ENCODE measurements around the gene MFAP5.

MFAP5 gene

GRCh38 chr12:8642775-8643174, 19.9 kb downstream of the MFAP5 start:
- no peak overlapping the region for H3K4me3 ChIP-seq (ENCODE audit: low read depth, low read length, poor library complexity, severe bottlenecking)
- no peak overlapping the region for H3K4me2 ChIP-seq (ENCODE audit: low read length)
- H3K27ac ChIP-seq (ENCODE audit: low read depth, low read length, poor library complexity, severe bottlenecking): peak overlapping the region; percentile 99
- no peaks in the 10 kb centered on the region for H3K9me3 ChIP-seq (ENCODE audit: low read length)
- H2AFZ ChIP-seq (ENCODE audit: low read length): no peak overlapping the region
- no peaks in the 10 kb centered on the region for H3K9me2 ChIP-seq (ENCODE audit: low read depth, low read length)
- peaks cover 61% of the 10 kb centered on the region for H3K4me1 ChIP-seq (ENCODE audit: insufficient read depth, low read length, severe bottlenecking)
- H3K9ac ChIP-seq (ENCODE audit: low read length): no peak overlapping the region
- no peaks in the 10 kb centered on the region for H3K27me3 ChIP-seq (ENCODE audit: insufficient read depth, low read length)
- H4K20me1 ChIP-seq (ENCODE audit: insufficient read depth, low read length): no peaks in the 10 kb centered on the region
- H3K79me2 ChIP-seq (ENCODE audit: insufficient read depth, low read length): no peaks in the 10 kb centered on the region
- H3K36me3 ChIP-seq (ENCODE audit: insufficient read depth, low read length): no peaks in the 10 kb centered on the region
- TF ChIP-seq CTCF (IDR thresholded peaks at IDR 0.05; ENCODE audit: low read length) (no peak), EZH2 (IDR thresholded peaks at IDR 0.05; ENCODE audit: borderline replicate concordance, low read length) (no peak)
- H3F3A ChIP-seq (ENCODE audit: insufficient read depth, low read length): peaks cover 8% of the 10 kb centered on the region; the same call in 1 of the 2 replicates

- Histone ChIP-seq H3K9me3 (ENCODE audit: low read length) (no peaks in the 10 kb centered on the region), H3K9ac (ENCODE audit: low read length) (no peak overlapping the region), H3K4me3 (ENCODE audit: low read depth, low read length, poor library complexity, severe bottlenecking) (no peak overlapping the region), H3K36me3 (ENCODE audit: insufficient read depth, low read length) (no peaks in the 10 kb centered on the region), H3F3A (ENCODE audit: insufficient read depth, low read length) (peaks cover 8% of the 10 kb centered on the region; the same call in 1 of the 2 replicates), H3K27ac (ENCODE audit: low read depth, low read length, poor library complexity, severe bottlenecking) (peak overlapping the region; percentile 58), H2AFZ (ENCODE audit: low read length) (no peak overlapping the region; the same call in 1 of the 2 replicates), H4K20me1 (ENCODE audit: insufficient read depth, low read length) (no peaks in the 10 kb centered on the region), H3K27me3 (ENCODE audit: insufficient read depth, low read length) (no peaks in the 10 kb centered on the region), H3K4me2 (ENCODE audit: low read length) (no peak overlapping the region), H3K4me1 (ENCODE audit: insufficient read depth, low read length, severe bottlenecking) (peaks cover 55% of the 10 kb centered on the region), H3K9me2 (ENCODE audit: low read depth, low read length) (no peaks in the 10 kb centered on the region), H3K79me2 (ENCODE audit: insufficient read depth, low read length) (no peaks in the 10 kb centered on the region)
- TF ChIP-seq EZH2 (IDR thresholded peaks at IDR 0.05; ENCODE audit: borderline replicate concordance, low read length) (no peak), CTCF (IDR thresholded peaks at IDR 0.05; ENCODE audit: low read length) (no peak)
These were observed 22.7 kb downstream of the MFAP5 start for GRCh38 chr12:8639936-8640335.

- Histone ChIP-seq H3K9me2 (ENCODE audit: low read depth, low read length) (no peaks in the 10 kb centered on the region), H3K4me1 (ENCODE audit: insufficient read depth, low read length, severe bottlenecking) (peaks cover 45% of the 10 kb centered on the region), H2AFZ (ENCODE audit: low read length) (no peak overlapping the region; the same call in 1 of the 2 replicates), H3K9ac (ENCODE audit: low read length) (no peak overlapping the region), H3K4me3 (ENCODE audit: low read depth, low read length, poor library complexity, severe bottlenecking) (no peak overlapping the region), H3K4me2 (ENCODE audit: low read length) (no peak overlapping the region), H3K27ac (ENCODE audit: low read depth, low read length, poor library complexity, severe bottlenecking) (peak overlapping the region; percentile 58), H3K79me2 (ENCODE audit: insufficient read depth, low read length) (no peaks in the 10 kb centered on the region), H3F3A (ENCODE audit: insufficient read depth, low read length) (peaks cover 2% of the 10 kb centered on the region; the same call in 1 of the 2 replicates), H3K9me3 (ENCODE audit: low read length) (no peaks in the 10 kb centered on the region), H3K36me3 (ENCODE audit: insufficient read depth, low read length) (no peaks in the 10 kb centered on the region), H4K20me1 (ENCODE audit: insufficient read depth, low read length) (no peaks in the 10 kb centered on the region), H3K27me3 (ENCODE audit: insufficient read depth, low read length) (no peaks in the 10 kb centered on the region)
- TF ChIP-seq CTCF (IDR thresholded peaks at IDR 0.05; ENCODE audit: low read length) (no peak), EZH2 (IDR thresholded peaks at IDR 0.05; ENCODE audit: borderline replicate concordance, low read length) (no peak)
These were observed 23.7 kb downstream of the MFAP5 start for GRCh38 chr12:8638951-8639350.
